NCI-H2029 treated with DMSO at 0.1 percent for 48 hours (cell line): ENCODE measurements around the gene EFCAB3.
"Not testable (repeated sequence)": the region's sequence is repeated elsewhere in the genome, so short reads cannot be mapped to it uniquely, and the experiment has no call there.

ENCODE experiments used
- DNase-seq: peaks from one replicate; lab custom pipeline; 2025; lab: John Stamatoyannopoulos, UW

EFCAB3 gene

GRCh38 chr17:62380253-62380652 is at the start of gene EFCAB3:
EFCAB3 (plus strand) TSS chr17:62380553; CDS start chr17:62382980, 2,427 bp downstream.
- no peak for DNase-seq

DNA sequence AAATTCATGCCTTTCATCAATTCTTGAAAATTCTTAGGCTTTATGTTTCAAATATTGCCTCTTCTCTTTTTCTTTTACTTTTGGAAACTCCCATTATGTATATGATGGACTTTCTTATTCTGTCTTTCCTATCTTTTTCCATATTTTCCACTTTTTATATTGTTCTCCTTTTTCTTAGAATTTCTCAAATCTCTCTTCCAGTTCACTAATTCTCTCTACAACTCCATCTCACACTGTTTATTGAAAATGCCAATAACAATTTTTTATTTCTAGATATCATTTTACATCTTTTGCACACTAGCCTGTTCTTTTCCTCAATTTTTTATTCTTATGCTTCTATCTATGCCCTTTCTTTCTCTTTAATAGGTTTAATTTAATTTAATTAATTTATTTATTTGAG is 43.8 kb upstream of the EFCAB3 start:
- no peak for DNase-seq

DNA sequence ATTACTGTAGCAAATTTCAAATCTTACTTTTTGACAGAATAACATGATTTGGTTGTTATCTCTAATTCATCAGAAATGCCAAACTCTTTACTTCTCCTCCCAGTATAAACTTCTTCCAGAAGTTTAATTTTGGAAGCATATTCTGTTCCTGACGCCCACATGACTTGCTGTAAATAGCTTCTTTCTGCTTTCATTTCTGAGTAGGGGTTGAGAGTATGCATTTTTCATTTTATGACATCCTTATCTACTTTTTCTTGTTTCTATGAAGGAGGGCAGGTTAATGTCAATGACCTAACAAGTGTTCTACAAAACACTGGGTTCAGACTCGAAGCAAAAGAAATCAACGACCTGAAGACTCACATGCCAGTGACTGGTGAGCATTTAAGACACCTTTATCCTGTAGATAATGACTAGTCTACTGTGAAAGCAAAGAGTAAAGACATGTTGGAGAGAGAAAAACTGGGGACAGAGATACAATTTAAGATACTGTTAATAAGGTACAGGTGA is 36.5 kb upstream of the EFCAB3 start:
- DNase-seq: no peak

GRCh38 chr17:62351176-62351575 is 29.2 kb upstream of the EFCAB3 start:
- DNase-seq: no peak

- DNase-seq: no peak
Measured at GRCh38 chr17:62366191-62366590, 14.2 kb upstream of the EFCAB3 start.

- DNase-seq: no peak
Measured at GRCh38 chr17:62381561-62381960, 1.2 kb downstream of the EFCAB3 start.

GRCh38 chr17:62388856-62389255 is 8.5 kb downstream of the EFCAB3 start:
- no peak for DNase-seq

DNA sequence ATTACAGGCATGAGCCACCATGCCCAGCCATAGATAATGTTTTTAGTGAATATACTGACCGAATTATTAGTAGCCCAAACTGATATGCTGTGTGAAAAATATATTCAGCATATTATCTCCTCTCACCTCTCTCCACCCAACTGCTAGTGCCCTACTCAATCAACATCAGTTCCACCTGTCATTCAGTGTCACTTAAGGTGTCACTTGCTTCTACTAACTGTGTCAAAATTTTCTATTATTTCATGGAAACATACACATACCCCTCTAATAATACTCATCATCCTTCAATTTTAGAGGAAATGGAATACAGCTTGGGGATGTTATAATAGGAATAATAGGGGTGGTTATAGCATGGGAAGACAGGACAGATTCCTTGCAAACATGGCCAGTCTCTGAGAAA is 12.6 kb downstream of the EFCAB3 start:
- no peak for DNase-seq

GRCh38 chr17:62398891-62399290 is 18.5 kb downstream of the EFCAB3 start:
- no peak for DNase-seq

DNA sequence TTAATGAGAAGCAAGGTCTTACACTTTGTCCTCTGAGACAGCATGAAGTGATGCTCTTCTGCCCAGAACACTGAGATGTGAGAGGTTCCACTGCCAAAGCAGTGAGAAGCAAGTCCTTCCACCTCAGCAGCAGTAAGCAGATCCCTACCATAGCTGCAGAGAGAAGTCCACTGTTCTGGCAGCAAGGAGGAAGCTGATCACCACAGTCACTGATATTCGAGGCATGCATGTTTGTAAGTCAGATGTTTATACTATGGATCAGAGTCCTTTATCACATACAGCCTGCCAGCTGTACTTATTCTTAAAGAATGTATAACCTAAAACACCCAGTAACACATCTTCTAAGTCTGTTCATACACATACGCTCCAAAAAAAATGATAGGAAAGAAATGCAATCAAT is 25.1 kb downstream of the EFCAB3 start:
- DNase-seq: no peak

GRCh38 chr17:62413090-62413489 is 32.7 kb downstream of the EFCAB3 start:
- not testable (repeated sequence) for DNase-seq

DNA sequence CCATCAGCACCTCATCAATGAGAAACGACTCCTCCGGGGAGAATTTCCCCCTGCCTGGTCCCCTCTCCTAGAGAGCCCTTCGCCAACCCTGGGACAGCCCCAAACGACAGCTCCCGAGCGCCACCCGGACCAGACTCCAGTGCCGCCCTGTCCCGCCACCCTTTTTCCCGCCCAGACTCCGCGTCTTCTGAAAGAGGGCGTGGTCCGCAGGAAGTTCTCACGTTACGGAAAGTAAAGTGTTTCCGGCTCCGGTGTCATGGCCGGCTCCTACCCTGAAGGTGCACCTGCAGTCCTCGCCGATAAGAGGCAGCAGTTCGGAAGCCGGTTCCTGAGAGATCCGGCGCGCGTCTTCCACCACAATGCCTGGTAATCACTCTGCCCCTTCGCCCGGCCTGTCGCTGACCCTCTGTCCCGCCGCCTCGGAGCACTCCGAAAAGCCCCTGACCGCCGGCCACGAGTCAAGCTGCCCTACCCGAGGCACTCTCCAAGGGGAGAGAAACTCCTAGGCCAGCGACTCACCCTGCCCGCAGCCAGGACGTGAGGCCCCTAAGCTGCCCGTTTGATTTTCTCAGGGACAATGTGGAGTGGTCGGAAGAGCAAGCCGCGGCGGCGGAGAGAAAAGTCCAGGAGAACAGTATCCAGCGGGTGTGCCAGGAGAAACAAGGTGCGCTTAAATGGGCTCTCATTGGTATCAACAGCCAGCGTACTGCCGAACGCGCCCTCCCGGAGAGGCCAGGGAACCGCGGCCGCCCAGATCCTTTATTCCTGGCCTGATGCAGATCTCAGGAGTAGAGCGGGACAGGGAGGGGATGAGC is 43.5 kb downstream of the EFCAB3 start, which contains the start of gene METTL2A:
METTL2A (plus strand) TSS at position 251 of the 815 bp plus-strand sequence; CDS start at position 257, 6 bp downstream.
- DNase-seq: peak; percentile 60

DNA sequence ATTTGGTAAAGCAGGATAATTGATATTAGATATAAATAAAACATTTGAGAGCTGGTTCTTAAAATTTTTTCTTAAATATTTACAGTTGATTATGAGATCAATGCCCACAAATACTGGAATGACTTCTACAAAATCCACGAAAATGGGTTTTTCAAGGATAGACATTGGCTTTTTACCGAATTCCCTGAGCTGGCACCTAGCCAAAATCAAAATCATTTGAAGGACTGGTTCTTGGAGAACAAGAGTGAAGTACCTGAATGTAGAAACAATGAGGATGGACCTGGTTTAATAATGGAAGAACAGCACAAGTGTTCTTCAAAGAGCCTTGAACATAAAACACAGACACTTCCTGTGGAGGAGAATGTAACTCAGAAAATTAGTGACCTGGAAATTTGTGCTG is 45.9 kb downstream of the EFCAB3 start:
- not testable (repeated sequence) for DNase-seq

DNA sequence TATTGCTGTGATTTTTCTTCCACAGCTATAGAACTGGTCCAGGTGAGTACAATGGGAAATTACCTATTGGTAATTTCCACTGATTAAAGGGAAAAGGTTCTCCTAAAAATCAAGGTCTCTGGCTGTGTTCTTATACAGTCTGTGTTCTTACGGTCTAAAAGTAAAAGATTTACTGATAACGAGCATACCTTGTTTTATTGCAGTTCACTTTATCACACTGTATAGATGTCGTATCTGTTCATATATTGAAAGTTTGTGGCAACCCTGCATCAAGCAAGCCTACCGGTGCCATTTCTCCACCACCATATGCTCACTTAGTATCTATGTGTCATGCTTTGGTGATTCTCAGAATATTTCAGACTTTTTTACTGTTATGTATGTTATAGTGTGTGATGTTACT is 54.9 kb downstream of the EFCAB3 start:
- not testable (repeated sequence) for DNase-seq

DNA sequence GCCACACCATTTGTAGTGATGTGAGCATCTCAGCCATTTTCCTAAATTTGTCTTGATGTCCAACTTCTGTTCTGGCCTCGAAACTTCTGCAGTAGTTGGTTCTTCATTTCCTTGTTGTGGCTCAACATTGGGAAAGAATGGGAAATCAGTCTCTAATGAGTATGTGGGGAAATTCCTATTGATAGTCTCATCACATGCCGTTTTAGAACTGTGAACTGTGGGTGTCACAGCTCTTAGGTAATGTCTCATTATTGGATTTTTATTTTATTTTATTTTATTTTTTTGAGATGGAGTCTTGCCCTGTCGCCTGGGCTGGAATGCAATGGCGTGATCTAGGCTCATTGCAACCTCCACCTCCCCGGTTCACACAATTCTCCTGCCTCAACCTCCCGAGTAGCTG is 60.8 kb downstream of the EFCAB3 start:
- not testable (repeated sequence) for DNase-seq

DNA sequence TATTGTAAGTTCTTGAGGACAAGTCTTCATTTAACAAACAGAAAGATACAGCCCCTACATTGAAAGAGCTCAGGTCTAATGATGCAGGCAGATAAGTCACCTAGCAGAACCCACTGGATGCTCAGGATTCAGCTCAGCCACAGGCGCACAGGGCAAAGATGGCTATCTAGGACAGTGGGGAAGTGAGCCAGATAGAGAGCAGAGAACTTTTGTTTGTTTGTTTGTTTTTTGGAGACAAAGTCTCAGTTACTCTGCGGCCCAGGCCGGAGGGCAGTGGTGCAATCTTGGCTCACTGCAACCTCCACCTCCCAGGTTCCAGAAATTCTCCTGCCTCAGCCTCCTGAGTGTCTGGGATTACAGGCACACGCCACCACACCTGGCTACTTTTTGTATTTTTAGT is 63.7 kb downstream of the EFCAB3 start:
- DNase-seq: no peak

- DNase-seq: not testable (repeated sequence)
Measured at GRCh38 chr17:62445791-62446190, 65.4 kb downstream of the EFCAB3 start.

DNA sequence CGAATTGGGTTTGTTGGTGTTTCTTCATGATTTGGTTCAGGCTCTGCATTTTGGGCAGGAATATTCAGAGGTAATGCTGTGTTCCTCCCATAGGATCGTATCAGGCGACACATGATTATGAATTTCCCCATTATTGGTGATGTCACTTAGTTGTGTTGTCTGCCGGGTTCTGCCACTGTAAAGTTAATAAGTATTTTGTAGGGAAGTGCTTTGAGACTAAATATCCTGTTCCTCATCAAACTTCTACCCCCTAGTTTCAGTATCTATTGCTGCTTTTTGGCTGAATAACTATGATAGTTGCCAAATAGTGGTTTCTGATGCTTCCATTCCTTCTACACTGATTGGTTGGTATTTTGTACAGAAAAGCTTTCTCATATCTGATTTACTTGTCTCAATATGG is 71.8 kb downstream of the EFCAB3 start:
- not testable (repeated sequence) for DNase-seq

- not testable (repeated sequence) for DNase-seq
Measured at GRCh38 chr17:62453041-62453440, 72.7 kb downstream of the EFCAB3 start.

DNA sequence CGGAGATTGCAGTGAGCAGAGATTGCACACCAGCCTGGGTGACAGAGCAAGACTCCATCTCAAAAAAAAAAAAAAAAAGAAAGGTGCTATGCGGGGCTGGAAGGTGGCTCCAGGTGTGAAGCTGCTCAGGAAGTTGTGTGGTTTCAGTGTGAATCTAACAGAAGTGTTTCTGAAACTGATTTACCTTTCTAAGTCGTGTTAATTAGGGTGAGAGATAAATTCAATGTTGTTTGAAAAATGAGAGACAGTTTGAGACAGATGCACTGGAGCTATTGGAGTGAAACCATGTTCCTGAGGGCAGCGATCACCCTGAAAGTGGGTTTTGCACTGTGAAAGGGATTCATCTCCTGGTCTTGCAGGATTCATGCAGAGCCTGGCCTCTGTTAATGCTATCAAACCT is 73.3 kb downstream of the EFCAB3 start:
- DNase-seq: not testable (repeated sequence)

GRCh38 chr17:62454111-62454510 is 73.8 kb downstream of the EFCAB3 start:
- not testable (repeated sequence) for DNase-seq

GRCh38 chr17:62456016-62456415 is 75.7 kb downstream of the EFCAB3 start:
- DNase-seq: no peak

GRCh38 chr17:62458483-62458882 is 78.1 kb downstream of the EFCAB3 start:
- not testable (repeated sequence) for DNase-seq

DNA sequence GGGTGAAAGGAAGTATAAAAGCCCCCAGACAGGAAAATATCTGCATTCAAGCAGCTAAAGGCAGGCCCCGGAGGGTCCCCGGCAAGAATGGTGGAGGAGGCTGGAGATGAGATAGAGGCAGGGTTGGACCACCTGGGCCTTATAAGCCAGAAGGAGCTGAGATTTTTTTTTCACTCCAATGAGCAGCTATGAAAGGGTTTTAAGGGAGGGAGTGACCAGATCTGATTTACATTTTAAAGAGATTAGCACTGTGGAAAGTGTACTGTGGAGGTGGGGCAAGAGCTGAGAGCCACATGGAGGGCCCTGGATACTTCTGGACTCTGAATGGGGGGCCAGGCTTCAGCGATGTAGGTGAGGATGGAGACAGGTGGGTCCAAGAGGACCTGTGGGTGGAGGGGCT is 84.1 kb downstream of the EFCAB3 start:
- not testable (repeated sequence) for DNase-seq
